GM18909 (cell line): ENCODE results near the gene SNRNP70.
"Not testable (repeated sequence)": the region's sequence is repeated elsewhere in the genome, so short reads cannot be mapped to it uniquely, and the experiment has no call there.

ENCODE experiments used
- ATAC-seq: cut with Tn5 transposase; IDR thresholded peaks from one replicate; pipeline ENCODE4 v1.9.1; 2021; ENCODE audit warnings: mild to moderate bottlenecking; ENCODE audit not compliant: unreplicated experiment, poor library complexity

The SNRNP70 gene

DNA sequence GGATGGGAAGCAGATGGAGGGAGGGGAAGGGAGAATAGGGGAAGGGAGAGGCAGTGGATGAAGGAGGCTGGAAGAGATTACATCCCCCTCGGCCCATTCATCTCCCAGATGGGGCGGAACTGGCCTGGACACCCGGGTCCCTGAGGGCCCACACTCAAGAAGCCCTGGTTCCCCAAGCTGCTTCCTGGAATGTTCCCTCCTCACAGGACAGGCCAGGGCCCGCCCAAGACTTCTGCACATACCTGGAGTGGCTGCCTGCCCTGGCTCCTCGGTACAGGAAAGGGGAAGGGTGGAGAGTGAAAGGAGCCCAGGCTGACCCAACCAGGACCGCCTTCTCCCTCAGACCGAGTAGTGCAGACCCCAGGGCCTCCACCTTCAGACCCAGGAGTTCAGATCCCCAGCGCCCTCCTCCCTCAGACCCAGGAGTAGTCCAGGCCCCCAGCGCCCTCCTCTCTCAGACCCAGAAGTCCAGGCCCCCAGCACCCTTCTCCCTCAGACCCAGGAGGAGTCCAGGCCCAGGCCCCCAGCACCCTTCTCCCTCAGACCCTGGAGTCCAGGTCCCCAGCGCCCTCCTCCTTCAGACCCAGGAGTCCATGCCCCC lies 21.1 kb upstream of the SNRNP70 start:
- no peak for ATAC-seq

DNA sequence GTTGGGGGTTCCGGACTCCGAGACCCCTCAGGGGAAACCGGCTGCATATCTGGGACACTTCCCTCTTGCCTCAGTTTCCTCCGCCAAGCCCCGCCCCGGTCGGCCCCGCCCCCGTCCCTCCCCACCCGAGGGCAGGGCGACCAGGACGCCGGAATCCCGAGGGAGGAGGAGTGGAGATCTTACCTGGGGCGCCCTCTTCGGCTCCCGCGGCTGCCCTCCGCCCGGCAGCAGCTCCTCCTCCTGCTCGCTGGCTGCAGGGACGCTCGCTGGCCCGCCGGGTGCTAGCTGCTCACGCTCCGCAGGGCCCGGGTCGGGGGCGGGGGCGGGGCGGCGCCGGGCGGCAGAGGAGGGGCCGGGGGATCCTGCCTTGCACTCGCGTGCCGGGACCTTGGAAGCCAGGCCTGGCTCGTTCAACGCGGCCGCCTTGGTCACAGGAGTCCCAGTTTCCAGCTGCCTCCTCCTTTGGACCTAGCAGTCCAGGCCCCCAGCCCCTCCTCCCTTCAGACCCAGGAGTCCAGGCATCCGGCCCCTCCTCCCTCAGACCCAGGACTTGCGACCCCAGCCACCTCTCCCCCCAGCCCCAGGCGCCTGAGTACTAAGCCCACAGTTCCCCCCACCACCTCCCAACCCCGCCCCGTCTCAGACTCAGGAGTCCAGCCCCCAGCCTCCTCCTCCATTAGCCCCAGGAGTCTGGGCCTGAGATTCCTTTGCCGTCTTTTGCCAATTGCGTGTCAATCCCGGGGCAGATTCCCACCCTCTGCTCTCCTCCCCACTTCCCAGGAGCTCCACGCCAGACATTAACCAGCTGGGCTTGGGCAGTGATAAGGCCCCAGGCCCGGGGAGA lies 20.3 kb upstream of the SNRNP70 start, which contains the start of gene NTF4:
Gene NTF4, minus strand, starts transcription at position 51 of the 844 bp plus-strand sequence. CDS start 2,821 bp downstream, outside the sequence.
- ATAC-seq: no peak

DNA sequence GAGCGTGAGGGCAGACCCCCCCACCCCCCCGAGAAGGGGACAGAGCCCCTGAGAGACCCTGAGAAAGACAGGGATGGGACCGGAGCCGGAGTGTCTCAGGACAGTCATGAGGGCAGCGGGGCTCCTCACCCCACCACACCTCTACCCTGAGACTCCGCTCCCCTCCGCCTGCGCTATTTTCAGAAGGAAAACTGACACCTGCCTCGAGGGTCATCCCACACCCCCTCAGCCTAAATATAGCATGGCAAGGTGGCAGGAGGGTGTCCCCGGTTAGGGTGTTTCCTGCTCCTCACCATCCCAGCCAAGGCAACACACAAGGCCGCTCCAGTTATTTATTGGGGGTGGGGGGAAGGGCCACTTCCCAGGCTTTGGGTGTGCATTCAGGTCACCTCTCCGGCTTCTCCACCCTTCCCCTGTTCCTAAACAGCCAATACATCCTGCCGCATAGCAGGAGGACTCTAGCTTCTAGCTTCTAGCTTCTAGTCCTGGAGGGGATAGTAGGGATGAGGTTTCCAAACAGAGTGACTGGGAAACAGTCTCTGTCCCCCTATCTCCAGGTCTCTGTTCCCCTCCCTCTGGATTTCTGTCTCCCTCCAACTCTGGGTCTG lies 19.2 kb upstream of the SNRNP70 start:
- no peak for ATAC-seq

GRCh38 chr19:49067554-49067953 lies 17.7 kb upstream of the SNRNP70 start:
- ATAC-seq: no peak

- ATAC-seq: no peak
Measured at GRCh38 chr19:49069026-49069425, 16.2 kb upstream of the SNRNP70 start.

DNA sequence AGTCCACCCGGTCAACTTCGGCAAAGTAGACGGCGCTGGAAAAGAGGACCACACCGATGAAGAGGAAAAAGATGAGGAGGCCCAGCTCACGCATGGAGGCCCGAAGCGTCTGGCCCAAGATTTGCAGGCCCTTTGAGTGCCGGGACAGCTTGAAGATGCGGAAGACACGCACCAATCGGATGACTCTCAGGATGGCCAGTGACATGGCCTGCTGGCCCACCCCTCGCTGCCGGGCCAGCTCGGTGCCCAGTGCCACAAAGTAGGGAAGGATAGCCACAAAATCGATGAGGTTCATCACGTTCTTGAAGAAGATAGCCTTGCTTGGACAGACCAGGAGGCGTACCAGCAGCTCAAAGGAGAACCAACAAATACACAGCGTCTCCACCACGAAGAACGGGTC lies 14.8 kb upstream of the SNRNP70 start:
- ATAC-seq: no peak

DNA sequence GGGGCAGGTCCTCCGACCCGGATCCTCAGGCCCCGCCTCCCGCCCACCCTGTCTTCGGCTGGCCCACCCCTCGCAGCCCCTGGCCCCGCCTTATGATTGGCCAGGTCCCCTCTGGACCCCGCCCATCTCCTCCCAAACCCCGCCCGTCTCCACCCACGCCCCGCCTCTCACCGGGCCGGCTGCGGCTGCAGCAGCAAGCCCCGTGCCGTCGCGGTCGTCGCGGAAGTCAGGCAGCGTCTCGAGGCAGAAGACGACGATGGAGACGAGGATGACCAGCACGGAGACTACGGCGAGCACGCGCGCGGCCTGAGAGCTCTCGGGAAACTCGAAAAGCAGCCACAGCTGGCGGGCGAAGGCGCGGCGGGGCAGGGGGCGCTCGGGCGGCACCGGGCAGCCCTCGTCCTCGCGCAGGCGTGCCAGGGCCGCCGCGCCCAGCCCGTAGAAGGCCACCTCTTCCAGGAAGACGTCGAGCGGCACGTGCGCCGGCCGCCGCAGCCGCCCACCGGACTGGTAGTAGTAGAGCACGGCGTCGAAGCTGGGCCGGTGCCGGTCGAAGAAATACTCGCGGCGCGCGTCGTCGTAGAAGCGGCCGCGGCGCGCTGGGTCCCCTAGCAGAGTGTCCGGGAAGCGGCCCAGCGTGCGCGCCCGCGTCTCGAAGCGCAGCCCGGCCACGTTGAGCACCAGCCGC lies 13.2 kb upstream of the SNRNP70 start:
- no peak for ATAC-seq

DNA sequence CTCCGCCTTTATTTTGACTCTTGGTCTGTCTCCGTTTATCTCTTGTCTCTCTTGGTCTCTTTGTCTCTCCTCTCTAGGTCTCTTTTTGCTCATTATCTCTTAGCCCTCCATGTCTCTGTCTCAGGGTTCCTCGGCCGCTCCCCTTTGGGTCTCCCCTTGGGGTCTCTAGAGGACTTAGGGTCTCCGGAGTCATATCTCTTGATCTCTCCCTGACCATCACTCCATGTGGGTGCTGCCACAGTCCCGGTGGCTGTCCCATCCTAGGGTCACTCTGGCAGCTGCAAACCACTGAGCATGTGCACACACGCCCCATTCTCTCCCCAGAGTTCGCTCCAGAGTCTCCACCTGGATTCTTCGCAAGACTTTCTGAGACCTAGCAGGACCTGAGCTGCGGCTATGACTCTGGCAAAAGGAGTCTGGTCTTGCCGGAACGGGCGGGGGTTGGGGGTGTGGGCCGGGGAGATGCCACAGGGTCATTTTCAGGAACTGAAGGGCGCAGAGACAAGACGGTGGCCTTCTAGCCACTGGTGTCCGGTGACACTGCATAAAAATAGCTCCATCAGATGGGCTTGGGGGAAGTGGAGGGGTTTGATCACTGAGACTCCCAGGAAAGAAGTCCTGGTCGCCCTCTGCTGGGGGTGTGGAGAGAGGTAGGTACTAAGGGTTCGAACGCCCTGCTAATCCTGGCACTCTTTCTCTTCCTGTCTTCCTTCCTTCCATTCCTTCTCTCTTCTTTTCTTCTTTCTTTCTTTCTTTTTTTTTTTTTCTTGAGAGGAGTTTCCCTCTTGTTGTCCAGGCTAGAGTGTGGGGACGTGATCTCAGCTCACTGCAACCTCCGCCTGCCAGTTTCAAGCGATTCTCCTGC lies 11.5 kb upstream of the SNRNP70 start:
- no peak for ATAC-seq

DNA sequence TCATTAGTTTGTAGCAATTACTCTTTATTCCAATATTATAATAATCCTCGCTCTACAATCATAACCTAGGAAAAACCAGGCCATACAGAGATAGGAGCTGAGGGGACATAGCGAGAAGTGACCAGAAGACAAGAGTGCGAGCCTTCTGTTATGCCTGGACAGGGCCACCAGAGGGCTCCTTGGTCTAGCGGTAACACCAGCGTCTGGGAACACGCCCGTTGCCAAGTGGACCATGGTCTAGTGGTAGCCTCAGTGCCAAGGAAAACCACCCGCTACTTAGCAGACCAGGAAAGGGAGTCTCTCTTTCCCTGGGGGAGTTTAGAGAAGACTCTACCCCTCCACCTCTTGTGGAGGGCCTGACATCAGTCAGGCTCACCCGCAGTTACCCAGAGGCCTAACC lies 10.4 kb upstream of the SNRNP70 start:
- ATAC-seq: not testable (repeated sequence)

DNA sequence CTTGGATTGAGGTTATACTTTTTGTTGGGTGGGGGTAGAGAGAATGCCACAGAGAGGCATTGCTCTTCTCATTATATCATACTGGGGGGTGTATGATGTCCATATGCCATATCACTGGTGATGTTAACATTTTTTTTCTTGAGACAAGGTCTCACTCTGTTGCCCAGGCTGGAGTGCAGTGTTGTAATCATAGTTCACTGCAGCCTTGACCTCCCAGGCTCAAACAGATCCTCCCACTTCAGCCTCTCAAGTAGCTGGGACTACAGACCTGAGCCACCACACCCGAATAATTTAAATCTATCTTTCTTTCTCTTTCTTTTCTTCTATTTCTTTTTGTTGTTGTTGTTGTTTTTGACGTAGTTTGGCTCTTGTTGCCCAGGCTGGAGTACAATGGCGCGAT lies 4.9 kb upstream of the SNRNP70 start:
- ATAC-seq: no peak

GRCh38 chr19:49081273-49081672 lies 4.0 kb upstream of the SNRNP70 start:
- no peak for ATAC-seq

GRCh38 chr19:49084206-49085019 lies 838 bp upstream of the SNRNP70 start:
- ATAC-seq: no peak

GRCh38 chr19:49085868-49086232 lies 599 bp downstream of the SNRNP70 start:
- ATAC-seq: no peak

DNA sequence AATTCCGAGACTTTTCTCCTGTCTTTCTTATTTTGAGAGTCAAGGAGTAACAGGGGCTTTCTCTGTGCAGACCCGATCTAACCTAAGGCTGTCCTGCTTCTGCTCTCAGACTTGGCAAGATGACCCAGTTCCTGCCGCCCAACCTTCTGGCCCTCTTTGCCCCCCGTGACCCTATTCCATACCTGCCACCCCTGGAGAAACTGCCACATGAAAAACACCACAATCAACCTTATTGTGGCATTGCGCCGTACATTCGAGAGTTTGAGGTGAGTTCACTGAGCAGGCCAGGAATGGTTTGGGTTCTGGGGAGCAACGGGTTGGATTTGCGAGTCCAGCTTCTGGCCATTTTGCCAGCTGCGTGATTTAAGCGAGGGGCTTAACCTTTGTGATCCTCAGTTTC lies 1.0 kb downstream of the SNRNP70 start:
- ATAC-seq: no peak

DNA sequence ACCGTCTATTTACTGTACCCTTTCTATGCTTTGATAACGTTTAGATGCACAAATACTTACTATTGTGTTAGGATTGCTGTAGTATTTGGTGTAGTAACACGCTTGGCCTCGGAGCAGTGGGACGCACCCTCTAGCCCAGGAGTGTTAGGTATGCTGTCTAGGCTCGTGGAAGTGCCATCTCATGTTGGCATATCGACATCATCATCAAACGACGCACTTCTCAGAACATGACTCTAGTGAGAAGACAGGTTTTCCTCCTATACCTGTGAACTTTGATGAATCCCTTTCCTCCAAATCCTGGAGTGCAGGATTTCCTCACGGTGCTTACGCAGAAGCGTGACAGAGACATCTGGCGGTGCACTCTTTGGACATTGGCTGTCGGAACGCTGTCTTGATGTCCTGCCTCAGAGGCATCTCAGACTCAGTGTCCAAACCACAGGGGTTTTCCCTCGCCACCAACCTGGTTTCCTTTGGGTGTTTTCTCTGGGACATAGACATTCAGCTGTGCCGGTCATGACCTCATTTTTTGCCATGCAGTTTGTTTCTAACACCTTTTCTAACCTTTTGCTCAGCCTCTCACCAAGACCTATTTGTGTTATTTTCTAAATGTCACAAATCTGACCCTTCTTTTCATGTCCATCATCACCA lies 6.3 kb downstream of the SNRNP70 start:
- ATAC-seq: no peak

DNA sequence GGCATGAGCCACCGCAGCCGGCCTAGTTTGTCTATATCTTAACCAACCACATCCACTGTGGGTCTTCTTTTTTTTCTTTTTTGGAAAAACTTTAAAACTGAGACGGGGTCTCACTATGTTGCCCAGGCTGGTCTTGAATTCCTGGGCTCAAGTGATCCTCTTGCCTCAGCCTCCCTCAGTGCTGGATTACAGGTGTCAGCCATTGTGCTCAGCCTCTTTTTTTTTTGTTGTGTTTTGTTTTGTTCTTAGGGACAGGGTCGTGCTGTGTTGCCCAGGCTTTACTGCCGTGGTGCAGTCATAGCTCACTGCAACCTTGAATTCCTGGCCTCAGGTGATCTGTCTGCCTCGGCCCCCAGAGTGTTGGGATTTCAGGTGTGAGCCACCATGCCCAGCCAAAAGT lies 7.4 kb downstream of the SNRNP70 start:
- no peak for ATAC-seq

DNA sequence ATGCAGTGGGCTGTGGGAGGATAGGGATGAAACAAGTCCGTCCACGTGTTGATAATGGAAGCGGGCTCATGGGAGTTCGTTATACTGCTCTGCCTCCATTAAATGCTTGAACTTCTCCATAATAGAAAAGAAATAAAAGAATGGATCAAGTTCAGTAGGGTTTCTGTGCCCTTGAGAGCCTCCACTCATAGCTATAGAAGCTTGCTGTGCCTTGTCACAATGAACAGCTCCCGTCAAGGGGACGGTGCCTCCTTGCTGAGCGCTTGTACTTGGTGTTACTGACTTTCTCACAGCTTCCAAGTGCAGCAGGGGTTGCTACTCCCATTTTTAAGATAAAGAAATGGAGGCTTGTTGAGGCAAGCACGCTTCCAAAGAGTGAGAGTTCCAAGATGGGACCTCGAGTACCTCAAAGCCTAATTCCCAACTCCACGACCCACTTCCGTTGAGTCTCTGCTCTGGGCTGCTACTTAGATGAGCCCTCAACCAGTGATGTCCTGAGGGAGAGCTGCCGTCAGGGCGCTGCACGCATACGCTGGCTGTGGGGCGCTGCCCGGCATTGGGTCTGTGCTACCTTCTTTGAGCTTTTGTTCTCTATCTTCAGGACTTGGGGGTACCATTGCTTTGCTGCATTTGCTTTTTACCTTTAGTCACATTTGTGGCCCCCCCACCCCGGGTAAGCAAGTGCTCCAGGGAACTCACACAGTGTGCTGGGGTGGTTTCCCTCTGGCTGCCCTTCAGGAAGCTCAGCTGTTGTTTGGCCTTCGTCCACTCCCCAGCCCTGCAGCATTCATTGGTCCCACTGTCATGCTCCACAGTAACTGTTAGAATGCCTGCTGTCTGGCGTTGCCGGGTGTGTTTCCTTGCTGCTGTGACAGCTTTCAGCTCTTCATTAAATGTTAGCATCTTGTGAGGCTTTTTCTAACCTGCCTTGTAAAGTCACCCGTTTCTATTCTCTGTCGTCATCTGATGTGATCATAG lies 9.5 kb downstream of the SNRNP70 start:
- no peak for ATAC-seq
